SK-N-SH (cell line): ENCODE results near the gene PPL. TPM values are rescaled to one million over a fixed set of nuclear protein-coding genes. Genes with fewer than 3 reads are reported as not detected.

Experiments
- CTCF ChIA-PET: fragments of 300-600, 350-600 bp; formaldehyde crosslinking; extraction: SDS; loops from one replicate; lab custom pipeline; 2021; lab: Yijun Ruan, JAX
- POLR2A ChIA-PET: fragments of 350-600 bp; sonication (Branson Sonifier 250); formaldehyde crosslinking; extraction: SDS; loops from one replicate; lab custom pipeline; 2020; ENCODE audit warnings: antibody characterized with exemption, inconsistent platforms; lab: Yijun Ruan, JAX
- DNase-seq: peaks from one replicate; pipeline ENCODE4 v3.0.0; 2012
- H2AFZ ChIP-seq: fragments of 200-600 bp; sonication (generic); 2 replicates; pipeline ENCODE4 v1.8.1; 2016; ENCODE audit warnings: antibody characterized with exemption, mild to moderate bottlenecking, low read depth
- H3F3A ChIP-seq: fragments of 200-600 bp; sonication (generic); replicated peaks from 2 replicates; pipeline ENCODE3; 2016; ENCODE audit warnings: antibody characterized with exemption, mild to moderate bottlenecking; ENCODE audit not compliant: insufficient read depth
- H3K27ac ChIP-seq, 2 experiments: fragments of 200-500 bp in 1 of 2; fragments of 200-600 bp in 1 of 2; sonication (Bioruptor generic) in 1 of 2; sonication (generic), shearing (Covaris generic) in 1 of 2; 2 replicates each; pipeline versions ENCODE4 v1.5.1 to v1.6.1; 2014 to 2016; ENCODE audit warnings: low read depth in 2 of 2, inconsistent platforms in 1 of 2, low read length in 1 of 2, mild to moderate bottlenecking in 1 of 2, mixed read lengths in 1 of 2
- H3K27me3 ChIP-seq: fragments of 200-600 bp; sonication (generic), shearing (Covaris generic); 2 replicates; pipeline ENCODE4 v1.6.1; 2016; ENCODE audit warnings: mixed run types; ENCODE audit not compliant: insufficient read depth
- H3K36me3 ChIP-seq, 2 experiments: fragments of 200-500 bp in 1 of 2; fragments of 200-600 bp in 1 of 2; sonication (Bioruptor generic) in 1 of 2; sonication (generic) in 1 of 2; replicated peaks in 1 of 2; 2 replicates each; pipeline versions ENCODE3 to v1.5.1; 2014 to 2016; ENCODE audit warnings: low read length in 1 of 2, mild to moderate bottlenecking in 1 of 2; ENCODE audit not compliant: insufficient read depth in 2 of 2, control insufficient read depth in 1 of 2
- H3K4me1 ChIP-seq, 2 experiments: fragments of 200-500 bp in 1 of 2; fragments of 200-600 bp in 1 of 2; sonication (Bioruptor generic) in 1 of 2; sonication (generic), shearing (Covaris generic) in 1 of 2; 2 replicates each; pipeline versions ENCODE4 v1.5.1 to v1.6.1; 2014 to 2016; ENCODE audit warnings: low read depth in 1 of 2, low read length in 1 of 2, mixed run types in 1 of 2; ENCODE audit not compliant: insufficient read depth in 2 of 2, control insufficient read depth in 1 of 2
- H3K4me2 ChIP-seq: fragments of 200-600 bp; sonication (generic), shearing (Covaris generic); 2 replicates; pipeline ENCODE4 v1.6.1; 2017; ENCODE audit warnings: mixed run types
- H3K4me3 ChIP-seq, 2 experiments: fragments of 200-500 bp in 1 of 2; fragments of 200-600 bp in 1 of 2; sonication (Bioruptor generic) in 1 of 2; sonication (generic), shearing (Covaris generic) in 1 of 2; 2 replicates each; pipeline versions ENCODE4 v1.5.1 to v1.8.1; 2014 to 2016; ENCODE audit warnings: low read depth in 2 of 2, inconsistent platforms in 1 of 2, low read length in 1 of 2, mild to moderate bottlenecking in 1 of 2, mixed read lengths in 1 of 2, moderate library complexity in 1 of 2
- H3K79me2 ChIP-seq: fragments of 200-600 bp; sonication (generic); 2 replicates; pipeline ENCODE4 v1.8.1; 2017; ENCODE audit warnings: mild to moderate bottlenecking; ENCODE audit not compliant: insufficient read depth
- H3K9ac ChIP-seq: fragments of 200-600 bp; sonication (generic); 2 replicates; pipeline ENCODE4 v1.6.1; 2017; ENCODE audit warnings: mixed run types
- H3K9me2 ChIP-seq: fragments of 200-600 bp; sonication (generic); 2 replicates; pipeline ENCODE4 v1.6.1; 2017; ENCODE audit warnings: mixed run types
- H3K9me3 ChIP-seq: fragments of 200-600 bp; sonication (generic); 2 replicates; pipeline ENCODE4 v1.6.1; 2017; ENCODE audit warnings: mixed run types, mild to moderate bottlenecking, moderate library complexity
- H4K20me1 ChIP-seq: fragments of 200-600 bp; sonication (generic); 2 replicates; pipeline ENCODE4 v1.6.1; 2017; ENCODE audit warnings: mild to moderate bottlenecking, mixed run types; ENCODE audit not compliant: insufficient read depth
- CHD2 ChIP-seq: fragments of 150-350 bp; IDR thresholded peaks from 2 replicates; pipeline ENCODE4 v1.6.1; 2018; ENCODE audit warnings: low read length; ENCODE audit not compliant: partially characterized antibody
- ELF1 ChIP-seq: IDR thresholded peaks from 2 replicates; pipeline ENCODE4 v1.4.0; 2012
- EP300 ChIP-seq, 2 experiments: IDR thresholded peaks; 2 replicates each; pipeline versions ENCODE4 v1.4.0 to v1.6.1; 2012; ENCODE audit warnings: borderline replicate concordance in 1 of 2, low read depth in 1 of 2, low read length in 1 of 2
- EZH2phosphoT487 ChIP-seq: fragments of 200-600 bp; sonication (generic); IDR thresholded peaks from 2 replicates; pipeline ENCODE4 v1.6.1; 2017; ENCODE audit warnings: low read depth, mixed run types, mild to moderate bottlenecking, antibody characterized with exemption, moderate library complexity, borderline replicate concordance
- FOSL2 ChIP-seq: IDR thresholded peaks from 2 replicates; pipeline ENCODE4 v1.4.0; 2012; ENCODE audit warnings: low read depth, mild to moderate bottlenecking, moderate library complexity, borderline replicate concordance
- FOXM1 ChIP-seq: IDR thresholded peaks from 2 replicates; pipeline ENCODE4 v1.4.0; 2012; ENCODE audit warnings: low read depth, mild to moderate bottlenecking
- GATA2 ChIP-seq: sonication (generic); formaldehyde crosslinking; IDR thresholded peaks from 2 replicates; pipeline ENCODE4 v1.5.0; 2020; ENCODE audit warnings: mild to moderate bottlenecking, missing genetic modification reagents
- NRF1 ChIP-seq: IDR thresholded peaks from 2 replicates; pipeline ENCODE4 v1.6.1; 2012; ENCODE audit warnings: low read depth, mild to moderate bottlenecking, low read length
- RCOR1 ChIP-seq: fragments of 150-350 bp; IDR thresholded peaks from 2 replicates; pipeline ENCODE4 v1.6.1; 2017; ENCODE audit warnings: antibody characterized with exemption, low read length
- SIN3A ChIP-seq: IDR thresholded peaks from 2 replicates; pipeline ENCODE4 v1.6.1; 2012; ENCODE audit warnings: low read depth, mild to moderate bottlenecking, low read length, moderate library complexity, borderline replicate concordance
- TAF1 ChIP-seq: IDR thresholded peaks from 2 replicates; pipeline ENCODE4 v1.6.1; 2012; ENCODE audit warnings: low read depth, mild to moderate bottlenecking, low read length, moderate library complexity, borderline replicate concordance
- TEAD4 ChIP-seq: IDR thresholded peaks from 2 replicates; pipeline ENCODE4 v1.4.0; 2012; ENCODE audit warnings: mild to moderate bottlenecking, borderline replicate concordance; ENCODE audit not compliant: insufficient read depth
- WGBS: methylation state at CpG from one replicate; pipeline ENCODE4 v1.1.6; 2017; ENCODE audit warnings: low lambda C conversion rate; 5-methylcytosine and 5-hydroxymethylcytosine counted together
- polyA plus RNA-seq, 3 experiments: library from polyadenylated mRNA; depleted of rRNA; stranded (reverse); fragments of >200 nt; gene quantifications; 2 replicates each; pipeline ENCODE4 v1.2.3, GENCODE V29; 2012
- TF ChIP-seq, protein P1 (sequence below): fragments of 150-350 bp; IDR thresholded peaks from 2 replicates; pipeline ENCODE4 v1.6.1; 2017; ENCODE audit warnings: antibody characterized with exemption, low read length, low read depth, borderline replicate concordance
- TF ChIP-seq, protein P2 (sequence below): IDR thresholded peaks from 2 replicates; pipeline ENCODE4 v1.4.0; 2012; ENCODE audit warnings: low read depth, borderline replicate concordance
- TF ChIP-seq, protein P3 (sequence below): IDR thresholded peaks from 2 replicates; pipeline ENCODE4 v1.4.0; 2012; ENCODE audit warnings: low read depth
- TF ChIP-seq, protein P4 (sequence below): fragments of 150-350 bp; IDR thresholded peaks from 2 replicates; pipeline ENCODE4 v1.6.1; 2016; ENCODE audit warnings: mild to moderate bottlenecking, low read depth, low read length

The PPL gene
- polyA plus RNA-seq, 1 of the 3 experiments (the other 2 are of a cell fraction), result 24.6 TPM

DNA sequence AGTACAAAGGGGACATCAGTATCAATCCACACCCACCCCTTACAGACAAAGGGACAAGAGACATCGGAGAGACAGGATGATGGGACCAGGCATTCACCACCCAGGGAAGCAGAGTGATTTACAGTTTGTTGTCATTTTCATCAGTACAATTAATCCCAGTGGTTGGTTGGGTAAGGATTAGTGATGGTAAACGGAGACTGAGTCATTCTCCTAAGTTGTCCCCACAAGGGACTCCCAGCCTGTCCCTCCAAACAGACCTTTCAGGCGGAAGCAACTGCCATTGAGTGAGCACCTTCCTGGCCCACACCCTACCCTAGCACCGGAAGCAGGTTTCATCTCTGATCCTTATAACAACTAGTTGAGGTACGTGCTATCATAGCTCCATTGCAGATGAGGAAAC lies 11.2 kb downstream of the PPL start:
- H3K9me2 ChIP-seq, result no peaks in the 10 kb centered on the region
- TF ChIP-seq GATA2 (CRISPR knock-in tag), result no peak
- TF ChIP-seq, protein P1, sequence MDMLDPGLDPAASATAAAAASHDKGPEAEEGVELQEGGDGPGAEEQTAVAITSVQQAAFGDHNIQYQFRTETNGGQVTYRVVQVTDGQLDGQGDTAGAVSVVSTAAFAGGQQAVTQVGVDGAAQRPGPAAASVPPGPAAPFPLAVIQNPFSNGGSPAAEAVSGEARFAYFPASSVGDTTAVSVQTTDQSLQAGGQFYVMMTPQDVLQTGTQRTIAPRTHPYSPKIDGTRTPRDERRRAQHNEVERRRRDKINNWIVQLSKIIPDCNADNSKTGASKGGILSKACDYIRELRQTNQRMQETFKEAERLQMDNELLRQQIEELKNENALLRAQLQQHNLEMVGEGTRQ, result no peak
- no peak for TF ChIP-seq FOSL2
- TF ChIP-seq CHD2, result no peak
- no peak for TF ChIP-seq SIN3A
- TF ChIP-seq EP300 (IDR thresholded peaks at IDR 0.05; ENCODE audit: borderline replicate concordance in 1 of 2, low read depth in 1 of 2, low read length in 1 of 2), result no peak
- TF ChIP-seq FOXM1, result no peak
- no peak for TF ChIP-seq TAF1
- TF ChIP-seq, protein P2, sequence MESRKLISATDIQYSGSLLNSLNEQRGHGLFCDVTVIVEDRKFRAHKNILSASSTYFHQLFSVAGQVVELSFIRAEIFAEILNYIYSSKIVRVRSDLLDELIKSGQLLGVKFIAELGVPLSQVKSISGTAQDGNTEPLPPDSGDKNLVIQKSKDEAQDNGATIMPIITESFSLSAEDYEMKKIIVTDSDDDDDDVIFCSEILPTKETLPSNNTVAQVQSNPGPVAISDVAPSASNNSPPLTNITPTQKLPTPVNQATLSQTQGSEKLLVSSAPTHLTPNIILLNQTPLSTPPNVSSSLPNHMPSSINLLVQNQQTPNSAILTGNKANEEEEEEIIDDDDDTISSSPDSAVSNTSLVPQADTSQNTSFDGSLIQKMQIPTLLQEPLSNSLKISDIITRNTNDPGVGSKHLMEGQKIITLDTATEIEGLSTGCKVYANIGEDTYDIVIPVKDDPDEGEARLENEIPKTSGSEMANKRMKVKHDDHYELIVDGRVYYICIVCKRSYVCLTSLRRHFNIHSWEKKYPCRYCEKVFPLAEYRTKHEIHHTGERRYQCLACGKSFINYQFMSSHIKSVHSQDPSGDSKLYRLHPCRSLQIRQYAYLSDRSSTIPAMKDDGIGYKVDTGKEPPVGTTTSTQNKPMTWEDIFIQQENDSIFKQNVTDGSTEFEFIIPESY, result no peak
- TF ChIP-seq NRF1, result no peak
- TF ChIP-seq ELF1, result no peak
- TF ChIP-seq, protein P3, sequence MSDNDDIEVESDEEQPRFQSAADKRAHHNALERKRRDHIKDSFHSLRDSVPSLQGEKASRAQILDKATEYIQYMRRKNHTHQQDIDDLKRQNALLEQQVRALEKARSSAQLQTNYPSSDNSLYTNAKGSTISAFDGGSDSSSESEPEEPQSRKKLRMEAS, result no peak
- no peak for TF ChIP-seq TEAD4
- TF ChIP-seq, protein P4, sequence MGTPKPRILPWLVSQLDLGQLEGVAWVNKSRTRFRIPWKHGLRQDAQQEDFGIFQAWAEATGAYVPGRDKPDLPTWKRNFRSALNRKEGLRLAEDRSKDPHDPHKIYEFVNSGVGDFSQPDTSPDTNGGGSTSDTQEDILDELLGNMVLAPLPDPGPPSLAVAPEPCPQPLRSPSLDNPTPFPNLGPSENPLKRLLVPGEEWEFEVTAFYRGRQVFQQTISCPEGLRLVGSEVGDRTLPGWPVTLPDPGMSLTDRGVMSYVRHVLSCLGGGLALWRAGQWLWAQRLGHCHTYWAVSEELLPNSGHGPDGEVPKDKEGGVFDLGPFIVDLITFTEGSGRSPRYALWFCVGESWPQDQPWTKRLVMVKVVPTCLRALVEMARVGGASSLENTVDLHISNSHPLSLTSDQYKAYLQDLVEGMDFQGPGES, result no peak
- TF ChIP-seq RCOR1, result no peak
- no peak for TF ChIP-seq EZH2phosphoT487
- TF ChIP-seq, all 33 proteins: peak for 0
- Histone ChIP-seq H3K9me3 (0 out of 2 replicates have a peak, but pooled peaks cover 6% of the 10 kb centered on the region), H3F3A (no peaks in the 10 kb centered on the region), H3K4me1 (peaks cover 0 to 9% of the 10 kb centered on the region in 2 experiments; a peak in 1 of 4 replicates), H3K36me3 (no peaks in the 10 kb centered on the region), H3K79me2 (no peaks in the 10 kb centered on the region), H2AFZ (no peak overlapping the region), H3K4me2 (no peak overlapping the region), H3K27me3 (no peaks in the 10 kb centered on the region), H3K27ac (no peak overlapping the region), H4K20me1 (no peaks in the 10 kb centered on the region), H3K9ac (no peak overlapping the region), H3K4me3 (no peak overlapping the region)
- ChIA-PET POLR2A (no interaction called here), CTCF (interaction anchor here (0.6 to 1.0 kb wide), 2 partner anchors 10 to 106 kb away, joined by 3 read pairs; no protein-coding TSS in a partner anchor)
- no peak for DNase-seq
- 73% methylated on average over 5 of the region's 5 CpGs for WGBS
